Gastroesophageal sphincter (tissue), 4 donors: Measurements from ENCODE around the gene LAMB4. TPM values are rescaled to one million over a fixed set of nuclear protein-coding genes. Genes with fewer than 3 reads are reported as not detected.

Experiments
- ATAC-seq: fragments of 150-250 bp; one replicate; pipeline ENCODE4 v1.9.1; 2016; ENCODE audit warnings: mild to moderate bottlenecking, moderate library complexity
- H3K27ac ChIP-seq, 4 donors: fragments of 200-600 bp; sonication (generic) in 3 of 4; 1 replicate in 3 of 4; 2 replicates in 1 of 4; pipeline ENCODE4 v1.5.1; 2016 to 2019
- H3K27me3 ChIP-seq: fragments of 200-600 bp; sonication (generic); one replicate; pipeline ENCODE4 v1.5.1; 2019
- H3K36me3 ChIP-seq, 2 donors: fragments of 200-600 bp; sonication (generic); one replicate each; pipeline ENCODE4 v1.5.1; 2019; ENCODE audit warnings: control low read depth in 1 of 2
- H3K4me1 ChIP-seq, 3 donors: fragments of 200-600 bp; sonication (generic); 1 replicate in 2 of 3; 2 replicates in 1 of 3; pipeline ENCODE4 v1.5.1; 2016 to 2019; ENCODE audit warnings: control low read depth in 2 of 3
- H3K4me3 ChIP-seq, 2 donors: fragments of 200-600 bp; sonication (generic); one replicate each; pipeline ENCODE4 v1.5.1; 2019; ENCODE audit warnings: mild to moderate bottlenecking in 1 of 2, moderate library complexity in 1 of 2
- H3K9me3 ChIP-seq, 3 donors: fragments of 200-600 bp; sonication (generic); one replicate each; pipeline ENCODE4 v1.5.1; 2017 to 2019; ENCODE audit warnings: control low read depth in 2 of 3
- EP300 ChIP-seq: sonication (generic); formaldehyde crosslinking; IDR thresholded peaks from one replicate; pipeline ENCODE4 v1.6.1; 2017; ENCODE audit warnings: antibody characterized with exemption, mild to moderate bottlenecking
- POLR2A ChIP-seq, 2 donors: fragments of 450-650 bp; IDR thresholded peaks; one replicate each; pipeline ENCODE4 v1.6.1; 2017; ENCODE audit warnings: antibody characterized with exemption in 2 of 2, mild to moderate bottlenecking in 2 of 2, moderate library complexity in 1 of 2
- POLR2AphosphoS5 ChIP-seq: sonication (generic); formaldehyde crosslinking; IDR thresholded peaks from one replicate; pipeline ENCODE4 v1.6.1; 2017; ENCODE audit warnings: antibody characterized with exemption
- WGBS, 2 donors: methylation state at CpG; one replicate each; pipeline ENCODE4 v1.1.5; 2018; ENCODE audit warnings: low coverage in 1 of 2; 5-methylcytosine and 5-hydroxymethylcytosine counted together
- total RNA-seq, 4 donors: library from RNA; depleted of rRNA; stranded (reverse); fragments of >200 nt; gene quantifications; one replicate each; pipeline ENCODE4 v1.1.0, GENCODE V29; 2016
- TF ChIP-seq, protein P1 (sequence below), 4 experiments: fragments of 200-600 bp in 2 of 4; fragments of 450-650 bp in 2 of 4; sonication (generic) in 1 of 4; IDR thresholded peaks; one replicate each; pipeline ENCODE4 v1.5.1; 2017 to 2019; ENCODE audit warnings: antibody characterized with exemption in 4 of 4, mild to moderate bottlenecking in 2 of 4, moderate library complexity in 2 of 4

Gene LAMB4, protein sequence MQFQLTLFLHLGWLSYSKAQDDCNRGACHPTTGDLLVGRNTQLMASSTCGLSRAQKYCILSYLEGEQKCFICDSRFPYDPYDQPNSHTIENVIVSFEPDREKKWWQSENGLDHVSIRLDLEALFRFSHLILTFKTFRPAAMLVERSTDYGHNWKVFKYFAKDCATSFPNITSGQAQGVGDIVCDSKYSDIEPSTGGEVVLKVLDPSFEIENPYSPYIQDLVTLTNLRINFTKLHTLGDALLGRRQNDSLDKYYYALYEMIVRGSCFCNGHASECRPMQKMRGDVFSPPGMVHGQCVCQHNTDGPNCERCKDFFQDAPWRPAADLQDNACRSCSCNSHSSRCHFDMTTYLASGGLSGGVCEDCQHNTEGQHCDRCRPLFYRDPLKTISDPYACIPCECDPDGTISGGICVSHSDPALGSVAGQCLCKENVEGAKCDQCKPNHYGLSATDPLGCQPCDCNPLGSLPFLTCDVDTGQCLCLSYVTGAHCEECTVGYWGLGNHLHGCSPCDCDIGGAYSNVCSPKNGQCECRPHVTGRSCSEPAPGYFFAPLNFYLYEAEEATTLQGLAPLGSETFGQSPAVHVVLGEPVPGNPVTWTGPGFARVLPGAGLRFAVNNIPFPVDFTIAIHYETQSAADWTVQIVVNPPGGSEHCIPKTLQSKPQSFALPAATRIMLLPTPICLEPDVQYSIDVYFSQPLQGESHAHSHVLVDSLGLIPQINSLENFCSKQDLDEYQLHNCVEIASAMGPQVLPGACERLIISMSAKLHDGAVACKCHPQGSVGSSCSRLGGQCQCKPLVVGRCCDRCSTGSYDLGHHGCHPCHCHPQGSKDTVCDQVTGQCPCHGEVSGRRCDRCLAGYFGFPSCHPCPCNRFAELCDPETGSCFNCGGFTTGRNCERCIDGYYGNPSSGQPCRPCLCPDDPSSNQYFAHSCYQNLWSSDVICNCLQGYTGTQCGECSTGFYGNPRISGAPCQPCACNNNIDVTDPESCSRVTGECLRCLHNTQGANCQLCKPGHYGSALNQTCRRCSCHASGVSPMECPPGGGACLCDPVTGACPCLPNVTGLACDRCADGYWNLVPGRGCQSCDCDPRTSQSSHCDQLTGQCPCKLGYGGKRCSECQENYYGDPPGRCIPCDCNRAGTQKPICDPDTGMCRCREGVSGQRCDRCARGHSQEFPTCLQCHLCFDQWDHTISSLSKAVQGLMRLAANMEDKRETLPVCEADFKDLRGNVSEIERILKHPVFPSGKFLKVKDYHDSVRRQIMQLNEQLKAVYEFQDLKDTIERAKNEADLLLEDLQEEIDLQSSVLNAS (N-terminal part only)
- under 1 TPM in 2 of 4 donors, not detected in 2; 0.23 to 0.82 TPM for total RNA-seq

DNA sequence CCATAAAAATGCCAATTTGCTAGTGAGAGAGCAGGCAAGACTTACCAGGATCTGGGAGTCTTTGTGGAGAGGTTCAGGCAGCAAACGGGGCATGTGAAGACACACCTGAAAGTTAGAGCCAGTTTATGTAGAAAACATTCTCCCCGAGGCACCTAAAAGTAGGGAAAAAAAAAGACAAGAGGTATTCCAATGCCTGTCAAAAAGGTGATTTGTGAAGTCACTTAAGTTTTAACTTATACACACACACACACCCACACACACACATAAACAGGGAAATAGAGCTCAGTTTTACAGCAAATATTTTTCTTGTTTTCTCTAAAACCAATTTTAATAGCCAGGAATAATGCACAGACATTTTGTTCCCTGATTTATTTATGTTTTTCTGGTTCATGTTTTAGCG is at the start of gene LAMB4:
Gene LAMB4 (minus strand): TSS at position 101 of the 400 bp plus-strand sequence. CDS start 7,197 bp downstream, outside the sequence.
- TF ChIP-seq EP300 (no peak), POLR2AphosphoS5 (no peak), POLR2A (IDR thresholded peaks at IDR 0.05) (no peak)
- TF ChIP-seq, protein P1, sequence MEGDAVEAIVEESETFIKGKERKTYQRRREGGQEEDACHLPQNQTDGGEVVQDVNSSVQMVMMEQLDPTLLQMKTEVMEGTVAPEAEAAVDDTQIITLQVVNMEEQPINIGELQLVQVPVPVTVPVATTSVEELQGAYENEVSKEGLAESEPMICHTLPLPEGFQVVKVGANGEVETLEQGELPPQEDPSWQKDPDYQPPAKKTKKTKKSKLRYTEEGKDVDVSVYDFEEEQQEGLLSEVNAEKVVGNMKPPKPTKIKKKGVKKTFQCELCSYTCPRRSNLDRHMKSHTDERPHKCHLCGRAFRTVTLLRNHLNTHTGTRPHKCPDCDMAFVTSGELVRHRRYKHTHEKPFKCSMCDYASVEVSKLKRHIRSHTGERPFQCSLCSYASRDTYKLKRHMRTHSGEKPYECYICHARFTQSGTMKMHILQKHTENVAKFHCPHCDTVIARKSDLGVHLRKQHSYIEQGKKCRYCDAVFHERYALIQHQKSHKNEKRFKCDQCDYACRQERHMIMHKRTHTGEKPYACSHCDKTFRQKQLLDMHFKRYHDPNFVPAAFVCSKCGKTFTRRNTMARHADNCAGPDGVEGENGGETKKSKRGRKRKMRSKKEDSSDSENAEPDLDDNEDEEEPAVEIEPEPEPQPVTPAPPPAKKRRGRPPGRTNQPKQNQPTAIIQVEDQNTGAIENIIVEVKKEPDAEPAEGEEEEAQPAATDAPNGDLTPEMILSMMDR (IDR thresholded peaks at IDR 0.05): no peak
- Histone ChIP-seq H3K36me3 (no peaks in the 10 kb centered on the region), H3K4me3 (no peak within 1 kb of the TSS), H3K27me3 (no peaks in the 10 kb centered on the region), H3K27ac (no peak within 1 kb of the TSS), H3K9me3 (no peaks in the 10 kb centered on the region), H3K4me1 (no peaks in the 10 kb centered on the region)
- ATAC-seq: no peak
- 95 to 96% methylated on average over 3 of the region's 3 CpGs for WGBS, 2 donors

DNA sequence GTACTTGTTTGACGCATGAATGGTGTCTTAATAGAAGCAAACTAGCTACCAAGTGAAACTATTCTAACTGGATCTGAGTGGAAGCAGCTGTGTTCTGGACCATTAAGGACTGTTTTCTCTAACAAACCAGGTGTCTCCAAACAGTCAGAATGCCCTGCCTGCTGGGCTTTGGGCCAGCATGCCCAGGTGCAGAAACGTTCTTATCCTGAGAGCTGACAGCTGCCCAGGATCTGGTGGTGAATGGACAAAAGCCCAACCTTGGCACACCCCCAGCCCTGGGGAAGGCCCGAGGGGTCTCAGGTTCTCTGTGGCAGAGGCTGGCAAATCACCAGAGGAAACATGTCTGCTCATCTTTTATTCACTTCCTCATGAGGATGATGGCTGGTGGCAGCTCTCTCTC is 48.2 kb upstream of the LAMB4 start:
- 57 to 88% methylated on average over 1 to 3 of the region's 3 CpGs for WGBS, 2 donors
- no peak overlapping the region for H3K27ac ChIP-seq
- H3K27me3 ChIP-seq: no peaks in the 10 kb centered on the region
- H3K36me3 ChIP-seq: no peaks in the 10 kb centered on the region
- no peak overlapping the region for H3K4me3 ChIP-seq
- no peaks in the 10 kb centered on the region for H3K4me1 ChIP-seq
- no peaks in the 10 kb centered on the region for H3K9me3 ChIP-seq
- TF ChIP-seq EP300 (no peak), POLR2AphosphoS5 (no peak), POLR2A (IDR thresholded peaks at IDR 0.05) (no peak)
- TF ChIP-seq, protein P1 (IDR thresholded peaks at IDR 0.05): no peak
- ATAC-seq: no peak

- 90 to 92% methylated on average over 8 of the region's 8 CpGs for WGBS, 2 donors
- TF ChIP-seq POLR2AphosphoS5: no peak
- TF ChIP-seq, protein P1 (IDR thresholded peaks at IDR 0.05): no peak
- no peak for TF ChIP-seq EP300
- TF ChIP-seq POLR2A (IDR thresholded peaks at IDR 0.05): no peak
- H3K36me3 ChIP-seq: no peaks in the 10 kb centered on the region
- H3K27ac ChIP-seq: no peak overlapping the region
- H3K4me1 ChIP-seq: peaks cover 0 to 7% (median 0%) of the 10 kb centered on the region in 3 donors
- H3K4me3 ChIP-seq: no peak overlapping the region
- no peak for ATAC-seq
- no peaks in the 10 kb centered on the region for H3K27me3 ChIP-seq
- no peaks in the 10 kb centered on the region for H3K9me3 ChIP-seq
Measured at GRCh38 chr7:108171164-108171563, 41.0 kb upstream of the LAMB4 start.

GRCh38 chr7:108170251-108170650 is 40.1 kb upstream of the LAMB4 start:
- Histone ChIP-seq H3K4me3 (no peak overlapping the region), H3K36me3 (no peaks in the 10 kb centered on the region), H3K27ac (no peak overlapping the region), H3K4me1 (peaks cover 0 to 7% (median 0%) of the 10 kb centered on the region in 3 donors), H3K9me3 (no peaks in the 10 kb centered on the region), H3K27me3 (no peaks in the 10 kb centered on the region)
- WGBS, 2 donors: 77 to 80% methylated on average over 2 to 5 of the region's 5 CpGs
- no peak for TF ChIP-seq POLR2AphosphoS5
- TF ChIP-seq, protein P1 (IDR thresholded peaks at IDR 0.05): no peak
- TF ChIP-seq POLR2A (IDR thresholded peaks at IDR 0.05): no peak
- TF ChIP-seq EP300: no peak
- no peak for ATAC-seq
